Uterus (tissue), 4 donors: ENCODE measurements around the gene DLX6. TPM values are rescaled to one million over a fixed set of nuclear protein-coding genes. Genes with fewer than 3 reads are reported as not detected.

Experiments
- DNase-seq, 2 donors: peaks; one replicate each; pipeline ENCODE4 v3.0.0-alpha.2; 2019 to 2020
- H3K27ac ChIP-seq, 2 donors: fragments of 200-600 bp; sonication (generic); 1 replicate in 1 of 2; 2 replicates in 1 of 2; pipeline ENCODE4 v1.5.1; 2016 to 2018
- H3K27me3 ChIP-seq, 2 donors: fragments of 200-600 bp; sonication (generic); one replicate each; pipeline ENCODE4 v1.5.1; 2018 to 2019; ENCODE audit warnings: control low read depth in 1 of 2
- H3K36me3 ChIP-seq, 2 donors: fragments of 200-600 bp; sonication (generic); one replicate each; pipeline ENCODE4 v1.5.1; 2019; ENCODE audit warnings: control low read depth in 1 of 2
- H3K4me1 ChIP-seq, 2 donors: fragments of 200-600 bp; sonication (generic); one replicate each; pipeline ENCODE4 v1.5.1; 2018 to 2019; ENCODE audit warnings: control low read depth in 1 of 2
- H3K4me3 ChIP-seq, 2 donors: fragments of 200-600 bp; sonication (generic); 1 replicate in 1 of 2; 2 replicates in 1 of 2; pipeline ENCODE4 v1.5.1; 2018 to 2019; ENCODE audit warnings: mild to moderate bottlenecking in 1 of 2
- H3K9me3 ChIP-seq, 2 donors: fragments of 200-600 bp; sonication (generic); one replicate each; pipeline ENCODE4 v1.5.1; 2019; ENCODE audit warnings: control low read depth in 1 of 2
- CTCF ChIP-seq, 4 experiments: fragments of 200-600 bp in 2 of 4; fragments of 450-650 bp in 2 of 4; sonication (generic) in 2 of 4; IDR thresholded peaks; one replicate each; pipeline ENCODE4 v1.5.1; 2016 to 2019; ENCODE audit warnings: antibody characterized with exemption in 4 of 4, mild to moderate bottlenecking in 2 of 4, moderate library complexity in 1 of 4
- POLR2A ChIP-seq, 2 donors: fragments of 450-650 bp; IDR thresholded peaks; one replicate each; pipeline ENCODE4 v1.6.1; 2016; ENCODE audit warnings: antibody characterized with exemption in 2 of 2, mild to moderate bottlenecking in 1 of 2, moderate library complexity in 1 of 2
- intact Hi-C: fragments of 100-400 bp; cut with DNase I; formaldehyde crosslinking; loops from one replicate; pipeline ENCODE4 v1.15.1; 2023; ENCODE audit warnings: low total_unique reads
- total RNA-seq, 4 donors: library from RNA; depleted of rRNA in 3 of 4; stranded (reverse); fragments of >200 nt in 3 of 4; gene quantifications; one replicate each; pipeline versions ENCODE4 v1.1.0 to v1.2.4, GENCODE V29; 2014 to 2023
- donor health status: DM: yes; HTN: yes; CAD: no.

DLX6 gene
- total RNA-seq, 4 donors from 2014 or later, result 0.30 to 1.5 (median 0.77) TPM; not detected in 1

GRCh38 chr7:96991546-96992191 is 13.7 kb upstream of the DLX6 start:
- Histone ChIP-seq H3K27me3 (peaks cover 7 to 77% of the 10 kb centered on the region in 2 donors), H3K36me3 (no peaks in the 10 kb centered on the region), H3K4me1 (no peaks in the 10 kb centered on the region), H3K9me3 (no peaks in the 10 kb centered on the region), H3K4me3 (no peak overlapping the region), H3K27ac (no peak overlapping the region)
- DNase-seq, result no peak
- intact Hi-C loops, result no loop called here
- no peak for TF ChIP-seq POLR2A (IDR thresholded peaks at IDR 0.05)
- no peak for TF ChIP-seq CTCF (IDR thresholded peaks at IDR 0.05)

- H3K27ac ChIP-seq, result no peak overlapping the region
- no peaks in the 10 kb centered on the region for H3K36me3 ChIP-seq
- peaks cover 13 to 83% of the 10 kb centered on the region in 2 donors for H3K27me3 ChIP-seq
- intact Hi-C loops, result no loop called here
- H3K4me1 ChIP-seq, result no peaks in the 10 kb centered on the region
- no peak for TF ChIP-seq CTCF (IDR thresholded peaks at IDR 0.05)
- no peak for TF ChIP-seq POLR2A (IDR thresholded peaks at IDR 0.05)
- no peak overlapping the region for H3K4me3 ChIP-seq
- no peak for DNase-seq
- H3K9me3 ChIP-seq, result no peaks in the 10 kb centered on the region
Observed at GRCh38 chr7:96992192-96993005, 13.0 kb upstream of the DLX6 start.

GRCh38 chr7:96993094-96993865 is 12.1 kb upstream of the DLX6 start:
- H3K4me3 ChIP-seq, result no peak overlapping the region
- no peaks in the 10 kb centered on the region for H3K36me3 ChIP-seq
- no peak overlapping the region for H3K27ac ChIP-seq
- DNase-seq, result no peak
- H3K4me1 ChIP-seq, result no peaks in the 10 kb centered on the region
- no peak for TF ChIP-seq CTCF (IDR thresholded peaks at IDR 0.05)
- intact Hi-C loops, result no loop called here
- H3K9me3 ChIP-seq, result no peaks in the 10 kb centered on the region
- peaks cover 18 to 83% of the 10 kb centered on the region in 2 donors for H3K27me3 ChIP-seq

- intact Hi-C loops, result no loop called here
- Histone ChIP-seq H3K9me3 (no peaks in the 10 kb centered on the region), H3K27ac (no peak overlapping the region), H3K36me3 (no peaks in the 10 kb centered on the region), H3K27me3 (peaks cover 18 to 89% of the 10 kb centered on the region in 2 donors), H3K4me3 (no peak overlapping the region), H3K4me1 (no peaks in the 10 kb centered on the region)
- TF ChIP-seq POLR2A (IDR thresholded peaks at IDR 0.05) (no peak), CTCF (IDR thresholded peaks at IDR 0.05) (no peak)
- DNase-seq, result no peak
Observed at GRCh38 chr7:96993980-96994379, 11.4 kb upstream of the DLX6 start.
